ENCODE results near the gene ZHX3.

Gene ZHX3

DNA sequence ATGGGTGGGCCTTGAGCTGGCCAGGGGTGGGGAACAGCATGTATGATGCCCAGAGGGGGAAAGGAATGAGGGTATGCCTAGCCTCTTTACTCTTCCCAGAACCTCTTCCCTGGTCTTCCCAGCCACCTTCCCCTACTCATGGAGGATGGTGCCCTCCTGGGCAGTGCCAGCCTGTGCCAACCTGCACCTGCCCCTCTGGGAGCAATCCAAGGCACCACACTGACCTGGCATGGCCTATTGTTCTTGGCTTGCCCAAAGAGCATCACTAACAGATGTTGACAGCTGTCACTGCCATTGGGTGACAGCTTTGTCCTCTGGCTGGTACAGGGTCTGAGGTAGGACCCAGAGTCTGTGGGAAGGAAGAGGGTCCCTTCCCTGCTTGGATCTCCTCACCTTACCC is 36.0 kb upstream of the ZHX3 start:
- DNase-seq (ENCODE audit: low read depth in 3 of 3), result no peak

DNA sequence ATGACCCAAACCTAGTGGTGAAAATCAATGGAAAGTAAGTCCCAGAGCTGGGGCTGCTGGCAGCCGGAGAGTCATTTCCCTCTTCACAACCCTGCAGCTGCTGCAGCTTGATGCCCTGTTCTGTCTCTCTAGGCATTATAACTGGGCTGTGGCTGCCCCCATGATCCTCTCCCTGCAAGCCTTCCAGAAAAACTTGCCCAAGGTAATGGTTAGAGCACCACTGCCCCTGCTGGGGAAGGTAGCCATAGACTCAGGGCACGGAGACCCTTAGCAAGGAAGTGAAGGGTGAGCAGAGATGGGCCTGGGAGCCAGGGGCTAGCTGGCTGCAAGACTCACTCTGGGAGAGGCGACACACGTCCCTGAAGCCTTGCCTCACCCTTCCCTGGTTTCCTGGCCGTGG is 35.1 kb upstream of the ZHX3 start:
- DNase-seq (ENCODE audit: low read depth in 3 of 3), result no peak

DNA sequence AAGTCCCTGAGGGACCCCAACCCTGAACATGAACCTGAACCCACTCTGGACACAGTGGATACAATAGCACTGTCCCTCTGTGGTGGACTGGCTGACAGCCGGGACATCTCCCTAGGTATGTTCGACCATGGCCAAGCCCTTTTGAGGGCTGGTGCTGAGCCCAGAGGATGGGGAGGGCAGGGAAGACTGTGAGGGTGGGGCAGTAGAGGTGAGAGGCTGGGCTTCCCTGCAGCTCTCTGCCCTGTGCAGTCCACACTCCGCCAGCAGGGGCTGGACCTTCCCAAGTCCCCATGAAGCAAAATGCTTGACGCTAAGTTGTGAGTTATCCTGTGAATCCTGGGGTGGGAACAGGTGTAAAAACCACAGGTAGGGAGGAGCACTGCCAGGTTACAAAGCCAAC is 34.6 kb upstream of the ZHX3 start:
- DNase-seq (ENCODE audit: low read depth in 3 of 3), result no peak

GRCh38 chr20:41350408-41350962 is 33.0 kb upstream of the ZHX3 start:
- DNase-seq (ENCODE audit: low read depth in 3 of 3), result no peak

DNA sequence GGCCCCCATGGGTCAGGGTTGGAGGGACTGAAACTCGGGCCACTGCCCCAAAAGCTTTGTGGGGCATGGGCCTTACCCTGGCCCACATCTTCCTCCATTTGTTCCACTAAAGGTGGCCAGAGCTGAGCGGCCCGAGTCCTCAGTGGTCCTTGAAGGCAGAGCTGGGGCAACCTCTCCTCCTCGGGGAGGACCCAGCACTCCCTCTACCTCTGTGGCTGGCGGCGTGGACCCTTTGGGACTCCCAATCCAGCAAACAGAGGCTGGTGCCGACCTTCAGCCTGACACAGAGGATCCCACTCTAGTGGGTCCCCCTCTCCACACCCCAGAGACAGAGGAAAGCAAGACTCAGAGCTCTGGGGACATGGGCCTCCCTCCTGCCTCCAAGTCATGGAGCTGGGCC is 32.4 kb upstream of the ZHX3 start:
- DNase-seq (ENCODE audit: low read depth in 3 of 3), result no peak

DNA sequence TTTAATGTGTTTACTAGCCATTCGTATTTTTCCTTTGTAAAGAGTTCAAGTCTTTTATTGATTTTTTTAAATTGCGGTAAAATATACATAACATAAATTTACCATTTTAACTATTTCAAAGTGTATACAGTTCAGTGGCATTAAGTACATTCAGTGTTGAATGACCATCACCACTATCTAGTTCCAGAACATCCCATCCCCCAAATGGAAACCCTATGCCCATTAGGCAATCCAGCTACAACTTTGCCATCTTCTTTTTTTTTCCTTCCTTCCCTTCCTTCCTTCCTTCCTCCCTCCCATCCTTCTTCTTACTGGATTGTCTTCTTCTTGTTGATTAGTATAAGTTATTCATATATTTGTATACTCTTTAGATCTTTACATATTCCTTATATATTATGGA is 31.7 kb upstream of the ZHX3 start:
- DNase-seq (ENCODE audit: low read depth in 3 of 3), result no peak

GRCh38 chr20:41348430-41349172 is 31.1 kb upstream of the ZHX3 start:
- no peak for DNase-seq (ENCODE audit: low read depth in 3 of 3)

DNA sequence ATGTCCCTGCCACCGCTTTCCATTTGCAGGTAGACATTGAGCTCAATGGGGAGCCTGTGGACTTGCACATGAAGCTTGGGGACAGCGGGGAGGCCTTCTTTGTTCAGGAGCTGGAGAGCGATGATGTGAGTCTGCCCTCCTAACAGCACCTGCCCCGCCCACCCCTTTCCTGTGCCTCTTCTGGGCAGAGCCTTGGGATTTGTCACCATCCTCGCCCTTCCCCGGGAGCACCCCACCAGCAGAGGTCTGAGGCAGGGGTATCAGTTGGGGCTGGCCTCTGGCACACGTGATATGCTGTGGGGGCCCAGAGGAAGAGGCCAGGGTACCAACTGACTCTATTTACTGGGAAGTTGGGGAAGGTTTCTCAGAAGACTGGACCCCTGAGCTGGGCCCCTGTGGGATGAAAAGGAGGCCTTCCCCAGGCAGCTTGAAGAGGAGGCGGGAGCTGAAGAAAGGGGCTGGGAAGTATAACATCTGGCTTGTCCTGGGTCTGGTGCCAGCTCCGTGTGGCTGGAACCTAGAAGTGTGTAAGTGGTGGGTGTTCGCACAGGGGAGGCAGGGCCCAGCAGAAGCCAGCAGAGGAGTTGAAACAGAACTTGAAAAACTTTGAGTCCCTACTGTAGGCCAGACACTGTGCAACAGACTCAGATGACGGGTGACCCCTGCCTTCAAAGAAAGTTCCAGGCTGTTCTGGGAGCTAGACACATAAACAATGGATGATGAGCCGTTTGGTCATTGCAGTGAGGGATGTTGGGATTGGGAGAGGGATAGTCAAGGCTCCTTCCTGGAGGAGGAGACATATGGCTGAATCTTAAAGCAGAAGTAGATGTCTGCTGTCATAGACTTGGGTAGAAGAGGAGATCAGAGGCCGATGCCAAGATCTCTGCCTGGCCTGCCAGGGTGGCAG is 30.2 kb upstream of the ZHX3 start:
- no peak for DNase-seq (ENCODE audit: low read depth in 3 of 3)

GRCh38 chr20:41345729-41346067 is 28.2 kb upstream of the ZHX3 start:
- no peak for DNase-seq (ENCODE audit: low read depth in 3 of 3)

GRCh38 chr20:41344938-41345728 is 27.6 kb upstream of the ZHX3 start:
- no peak for DNase-seq (ENCODE audit: low read depth in 3 of 3)

- no peak for DNase-seq (ENCODE audit: low read depth in 3 of 3)
Measured at GRCh38 chr20:41344477-41344876, 26.9 kb upstream of the ZHX3 start.

- DNase-seq (ENCODE audit: low read depth in 3 of 3), result no peak
Measured at GRCh38 chr20:41342474-41343464, 25.2 kb upstream of the ZHX3 start.

GRCh38 chr20:41340327-41341055 is 23.0 kb upstream of the ZHX3 start, which contains the start of gene LPIN3:
TSS of gene LPIN3 (plus strand) at chr20:41340821. CDS start at chr20:41345804, 4,983 bp downstream.
- DNase-seq (ENCODE audit: low read depth in 3 of 3), result peak; percentile 35 to 71 (median 38)

DNA sequence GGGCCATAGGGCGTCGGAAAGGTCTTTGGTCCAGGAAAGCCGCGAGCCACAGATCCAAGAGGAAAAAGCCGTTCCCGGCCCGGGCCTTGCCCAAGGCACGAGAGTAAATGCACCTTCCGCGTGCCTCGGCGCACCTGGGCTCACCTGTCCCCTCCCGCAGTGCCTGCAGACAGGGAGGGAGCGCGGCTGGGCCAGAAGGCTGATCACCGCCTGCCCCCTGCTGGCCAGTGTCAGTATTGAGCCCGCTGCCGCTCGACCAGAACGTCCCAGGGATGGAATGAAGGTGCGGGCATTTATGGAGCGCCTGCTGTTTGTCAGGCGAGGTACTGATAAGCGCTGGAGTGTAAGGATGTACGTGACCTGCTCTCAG is 22.4 kb upstream of the ZHX3 start:
- DNase-seq (ENCODE audit: low read depth in 3 of 3), result peak; percentile 75 to 80 (median 77)

DNA sequence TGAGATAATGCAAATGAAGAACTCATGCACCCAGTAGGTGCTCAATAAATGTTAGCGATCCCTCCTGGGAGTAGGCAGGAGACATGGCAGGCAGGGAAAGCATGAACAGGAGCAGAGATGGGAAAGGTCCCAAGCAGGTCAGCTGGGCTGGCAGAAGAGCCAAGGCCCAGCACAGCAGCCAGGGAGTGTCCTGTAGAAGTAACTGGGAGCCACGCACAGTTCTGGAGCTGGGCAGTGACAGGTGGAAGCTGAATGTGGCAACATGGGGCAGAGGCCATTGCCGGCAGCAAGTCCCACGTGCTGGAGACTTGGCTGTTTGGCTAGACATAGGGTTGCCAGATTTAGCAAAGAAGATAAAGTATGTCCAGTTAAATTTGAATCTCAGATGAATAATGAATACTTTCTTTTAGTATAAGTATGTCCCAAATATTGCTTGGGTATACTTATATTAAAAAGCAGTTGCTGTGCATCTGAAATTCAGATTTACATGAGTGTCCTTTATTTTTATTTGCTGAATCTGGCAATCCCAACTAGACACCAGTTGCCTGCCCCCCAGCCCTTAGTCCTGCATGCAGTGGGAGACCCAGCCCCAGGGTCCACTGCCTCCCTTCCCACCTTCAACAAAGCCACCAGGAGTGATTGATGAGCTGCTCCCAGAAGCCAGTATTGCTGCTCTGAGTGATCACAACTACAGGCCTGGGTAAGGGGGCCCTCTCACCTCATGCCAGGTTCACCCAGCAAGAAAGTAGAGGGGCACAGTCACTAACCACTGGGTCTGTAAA is 19.4 kb upstream of the ZHX3 start:
- no peak for DNase-seq (ENCODE audit: low read depth in 3 of 3)

DNA sequence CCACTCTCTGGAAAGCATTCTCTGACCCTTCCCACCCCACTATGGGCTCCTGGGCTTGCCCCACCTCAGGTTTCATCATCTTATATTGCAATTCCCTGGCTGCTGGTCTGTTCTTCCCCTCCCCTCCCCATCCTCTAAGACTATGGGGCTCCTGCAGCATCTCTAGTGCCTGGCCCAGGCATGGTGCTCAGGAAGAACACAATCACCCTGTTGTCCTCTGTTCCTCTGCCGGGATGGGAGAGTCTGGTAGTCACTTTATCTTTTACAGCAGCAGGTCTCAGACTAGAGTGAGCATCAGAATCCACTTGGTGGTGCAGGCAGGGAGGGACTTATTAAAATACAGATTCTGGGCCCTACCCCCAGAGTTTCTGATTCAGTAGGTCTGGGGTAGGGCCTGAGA is 18.1 kb upstream of the ZHX3 start:
- no peak for DNase-seq (ENCODE audit: low read depth in 3 of 3)

DNA sequence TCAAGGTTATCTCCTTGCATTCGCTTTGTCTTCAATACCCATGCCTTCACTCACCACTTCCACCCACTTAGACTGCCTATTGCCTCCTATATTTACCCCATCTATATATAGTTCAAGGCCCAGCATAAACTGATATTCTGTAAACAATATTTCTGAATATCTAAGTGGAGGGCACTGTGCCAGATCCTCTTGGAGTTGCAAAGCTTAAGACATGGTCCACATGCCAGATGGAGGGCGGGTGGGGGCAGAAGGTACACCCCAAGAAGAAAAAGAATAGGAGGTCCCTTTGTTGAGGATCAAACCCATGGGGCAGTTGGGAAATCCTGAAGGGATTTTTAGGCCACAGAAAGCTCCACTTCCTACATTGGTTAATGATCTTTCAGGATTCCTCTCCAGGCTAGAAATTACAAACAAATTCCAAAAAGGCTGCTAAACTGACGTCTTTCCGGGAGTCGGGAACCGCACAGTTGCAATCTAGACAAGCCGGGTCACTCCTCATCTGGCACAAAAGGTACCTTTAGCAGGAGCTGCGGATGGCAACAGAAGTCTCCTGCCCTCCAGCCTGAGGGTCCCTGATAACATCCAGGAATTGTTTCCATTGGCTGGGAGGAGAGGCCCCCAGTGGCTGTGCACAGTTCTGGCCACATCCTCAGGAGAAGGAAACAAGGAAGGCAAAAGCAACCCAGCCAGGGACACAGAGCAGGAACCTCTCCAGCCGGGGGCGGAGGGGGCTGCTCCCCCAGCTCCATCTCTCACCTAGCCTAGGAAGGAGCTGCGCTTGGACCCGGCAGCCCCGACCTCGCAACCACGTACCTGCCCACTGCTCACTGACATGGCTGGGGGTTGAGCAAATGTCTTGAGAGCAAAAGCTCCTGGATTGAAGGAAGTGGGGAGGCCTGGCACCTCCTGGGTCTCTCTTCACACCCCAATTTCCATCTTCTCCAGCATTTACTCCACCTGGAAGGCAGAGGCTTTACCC is 17.2 kb upstream of the ZHX3 start:
- DNase-seq (ENCODE audit: low read depth in 3 of 3), result no peak

DNA sequence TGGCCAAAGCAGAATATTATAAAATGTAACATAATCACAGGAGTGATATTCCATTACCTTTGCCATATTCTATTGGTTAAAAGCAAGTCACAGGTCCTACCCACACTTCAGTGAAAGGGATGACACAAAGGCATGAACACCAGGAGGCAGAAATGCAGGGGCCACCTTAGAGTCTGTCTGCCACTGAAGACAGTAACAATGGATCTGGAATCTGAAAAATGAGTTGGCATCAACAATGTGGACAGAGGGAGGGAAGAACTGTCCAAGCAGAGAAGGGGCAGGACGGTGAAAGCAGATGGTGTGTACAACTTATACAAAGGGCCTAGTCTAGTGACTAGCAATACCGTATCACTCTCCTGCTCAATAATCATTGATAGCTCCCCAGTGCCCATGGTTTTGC is 16.5 kb upstream of the ZHX3 start:
- DNase-seq (ENCODE audit: low read depth in 3 of 3), result no peak

Data from stimulated activated CD4-positive, alpha-beta T cell treated with anti-CD3 and anti-CD28 coated beads, TNF-alpha, amount 100 ng/mL, for 48 hours (primary cell).